Activated CD4-positive, alpha-beta memory T cell treated with anti-CD3 and anti-CD28 coated beads for 36 hours (primary cell): ENCODE measurements around the gene RPL18A. TPM values are rescaled to one million over a fixed set of nuclear protein-coding genes. Genes with fewer than 3 reads are reported as not detected.
A peak's percentile ranks its signal among the peaks of the same experiment; 100 is the strongest.
"Not testable (repeated sequence)": the region's sequence is repeated elsewhere in the genome, so short reads cannot be mapped to it uniquely, and the experiment has no call there.

Experiments
- CTCF ChIA-PET: fragments of 350-600 bp; sonication (Branson Sonifier 250); formaldehyde crosslinking; loops from one replicate; lab custom pipeline; 2021; ENCODE audit warnings: antibody characterized with exemption, inconsistent platforms; lab: Charles Lee
- POLR2A ChIA-PET: fragments of 350-600 bp; sonication (Branson Sonifier 250); formaldehyde crosslinking; loops from one replicate; lab custom pipeline; 2021; ENCODE audit warnings: antibody characterized with exemption; lab: Charles Lee
- DNase-seq: peaks from one replicate; pipeline ENCODE4 v3.0.0-alpha.2; 2020
- H3K27ac Mint-ChIP-seq: one replicate; pipeline ENCODE4 v1.8.0; 2021; ENCODE audit warnings: mixed read lengths
- H3K27me3 Mint-ChIP-seq: one replicate; pipeline ENCODE4 v1.8.0; 2021; ENCODE audit warnings: mixed read lengths
- H3K36me3 Mint-ChIP-seq: one replicate; pipeline ENCODE4 v1.8.0; 2021; ENCODE audit warnings: mixed read lengths
- H3K4me1 Mint-ChIP-seq: one replicate; pipeline ENCODE4 v1.8.0; 2021; ENCODE audit warnings: low read depth, mixed read lengths
- H3K4me3 Mint-ChIP-seq: one replicate; pipeline ENCODE4 v1.8.0; 2021; ENCODE audit warnings: mild to moderate bottlenecking, mixed read lengths
- H3K9me3 Mint-ChIP-seq: one replicate; pipeline ENCODE4 v1.8.0; 2021; ENCODE audit warnings: mixed read lengths
- intact Hi-C: fragments of 100-400 bp; cut with micrococcal nuclease; formaldehyde crosslinking; loops from one replicate; pipeline ENCODE4 v1.15.1; 2023
- total RNA-seq, 2 experiments: library from RNA; stranded (reverse); gene quantifications; one replicate each; pipeline ENCODE4 v1.2.3, GENCODE V29; 2021

RPL18A gene
- total RNA-seq, 2 experiments from 2014 or later: 3,104 to 3,138 TPM

GRCh38 chr19:17871878-17872250 is 12.2 kb downstream of the RPL18A start, which contains the start of gene SLC5A5:
SLC5A5 (plus strand) TSS chr19:17871945; CDS start chr19:17872320, 375 bp downstream.
- Mint-ChIP-seq H3K36me3 (no peaks in the 10 kb centered on the region), H3K4me1 (peaks cover 17% of the 10 kb centered on the region), H3K27ac (no peak within 1 kb of the TSS), H3K27me3 (no peaks in the 10 kb centered on the region), H3K9me3 (no peaks in the 10 kb centered on the region), H3K4me3 (peak within 1 kb of the TSS; percentile 81)
- intact Hi-C loops: loop anchor here (1.0 to 2.0 kb wide), 3 partner anchors 13 to 129 kb away; partner anchors contain the start of gene RPL18A
- ChIA-PET POLR2A (interaction anchor here (1.3 to 3.7 kb wide), 4 partner anchors 9 to 61 kb away, joined by 6 to 40 read pairs (median 10); partner anchors contain the start of genes CCDC124, JAK3 and RPL18A), CTCF (interaction anchor here (1.0 to 4.9 kb wide), 6 partner anchors 12 to 165 kb away, joined by 3 to 42 read pairs (median 12); partner anchors contain the start of genes CCDC124 and RPL18A)
- DNase-seq: peak; percentile 45

GRCh38 chr19:17872251-17873001 is 12.7 kb downstream of the RPL18A start:
- Mint-ChIP-seq H3K4me3 (peak overlapping the region; percentile 81), H3K36me3 (no peaks in the 10 kb centered on the region), H3K9me3 (no peaks in the 10 kb centered on the region), H3K4me1 (peaks cover 17% of the 10 kb centered on the region), H3K27ac (peak overlapping the region; percentile 8), H3K27me3 (no peaks in the 10 kb centered on the region)
- ChIA-PET CTCF (interaction anchor here (1.0 to 4.9 kb wide), 6 partner anchors 12 to 166 kb away, joined by 3 to 42 read pairs (median 12); partner anchors contain the start of genes CCDC124 and RPL18A), POLR2A (interaction anchor here (1.3 to 3.7 kb wide), 4 partner anchors 9 to 60 kb away, joined by 6 to 40 read pairs (median 10); partner anchors contain the start of genes CCDC124, JAK3 and RPL18A)
- DNase-seq: peak; percentile 84
- intact Hi-C loops: loop anchor here (1.0 to 2.0 kb wide), 3 partner anchors 13 to 128 kb away; partner anchors contain the start of gene RPL18A

GRCh38 chr19:17873786-17874757 is 14.4 kb downstream of the RPL18A start:
- Mint-ChIP-seq H3K4me3 (peak overlapping the region; percentile 81), H3K27me3 (no peaks in the 10 kb centered on the region), H3K4me1 (peaks cover 17% of the 10 kb centered on the region), H3K9me3 (no peaks in the 10 kb centered on the region), H3K27ac (no peak overlapping the region), H3K36me3 (no peaks in the 10 kb centered on the region)
- POLR2A ChIA-PET: interaction anchor here (3.7 kb wide), 1 partner anchor 13 kb away, joined by 40 read pairs; the partner anchor contains the start of gene RPL18A
- DNase-seq: peak; percentile 84
- CTCF ChIA-PET: interaction anchor here (0.7 to 3.8 kb wide), 3 partner anchors 14 to 1783 kb away, joined by 4 to 34 read pairs (median 4); partner anchors contain the start of genes CCDC124 and RPL18A
- intact Hi-C loops: loop anchor here (2.0 kb wide), 1 partner anchor 127 kb away; no protein-coding TSS in a partner anchor

GRCh38 chr19:17874758-17875135 is 15.0 kb downstream of the RPL18A start:
- Mint-ChIP-seq H3K4me1 (peaks cover 17% of the 10 kb centered on the region), H3K36me3 (no peaks in the 10 kb centered on the region), H3K27me3 (no peaks in the 10 kb centered on the region), H3K9me3 (no peaks in the 10 kb centered on the region), H3K27ac (no peak overlapping the region), H3K4me3 (peak overlapping the region; percentile 81)
- intact Hi-C loops: no loop called here
- POLR2A ChIA-PET: no interaction called here
- CTCF ChIA-PET: interaction anchor here (1.0 kb wide), 1 partner anchor 58 kb away, joined by 4 read pairs; the partner anchor contains the start of gene CCDC124
- DNase-seq: no peak

GRCh38 chr19:17877696-17878095 is 18.0 kb downstream of the RPL18A start:
- ChIA-PET POLR2A (no interaction called here), CTCF (interaction anchor here (0.8 to 2.3 kb wide), 2 partner anchors 18 to 55 kb away, joined by 3 to 6 read pairs; partner anchors contain the start of genes CCDC124 and RPL18A)
- DNase-seq: no peak
- no peaks in the 10 kb centered on the region for H3K36me3 Mint-ChIP-seq
- H3K4me3 Mint-ChIP-seq: no peak overlapping the region
- no peaks in the 10 kb centered on the region for H3K9me3 Mint-ChIP-seq
- intact Hi-C loops: no loop called here
- no peak overlapping the region for H3K27ac Mint-ChIP-seq
- H3K4me1 Mint-ChIP-seq: peaks cover 8% of the 10 kb centered on the region
- no peaks in the 10 kb centered on the region for H3K27me3 Mint-ChIP-seq

- intact Hi-C loops: no loop called here
- H3K27ac Mint-ChIP-seq: no peak overlapping the region
- no peak for DNase-seq
- H3K4me3 Mint-ChIP-seq: no peak overlapping the region
- no peaks in the 10 kb centered on the region for H3K36me3 Mint-ChIP-seq
- no peaks in the 10 kb centered on the region for H3K9me3 Mint-ChIP-seq
- no peaks in the 10 kb centered on the region for H3K4me1 Mint-ChIP-seq
- ChIA-PET CTCF (no interaction called here), POLR2A (no interaction called here)
- H3K27me3 Mint-ChIP-seq: no peaks in the 10 kb centered on the region
Measured at GRCh38 chr19:17879466-17879865, 19.8 kb downstream of the RPL18A start.

GRCh38 chr19:17881701-17882100 is 22.0 kb downstream of the RPL18A start:
- ChIA-PET POLR2A (no interaction called here), CTCF (no interaction called here)
- H3K27me3 Mint-ChIP-seq: no peaks in the 10 kb centered on the region
- no peaks in the 10 kb centered on the region for H3K36me3 Mint-ChIP-seq
- no peak for DNase-seq
- no peak overlapping the region for H3K4me3 Mint-ChIP-seq
- intact Hi-C loops: no loop called here
- no peak overlapping the region for H3K27ac Mint-ChIP-seq
- H3K9me3 Mint-ChIP-seq: no peaks in the 10 kb centered on the region
- H3K4me1 Mint-ChIP-seq: no peaks in the 10 kb centered on the region

GRCh38 chr19:17883627-17884410 is 24.1 kb downstream of the RPL18A start:
- H3K27ac Mint-ChIP-seq: no peak overlapping the region
- H3K4me3 Mint-ChIP-seq: no peak overlapping the region
- no peak for DNase-seq
- CTCF ChIA-PET: no interaction called here
- no peaks in the 10 kb centered on the region for H3K36me3 Mint-ChIP-seq
- intact Hi-C loops: no loop called here
- H3K9me3 Mint-ChIP-seq: no peaks in the 10 kb centered on the region
- POLR2A ChIA-PET: no interaction called here
- H3K27me3 Mint-ChIP-seq: no peaks in the 10 kb centered on the region
- H3K4me1 Mint-ChIP-seq: no peaks in the 10 kb centered on the region

- ChIA-PET CTCF (no interaction called here), POLR2A (no interaction called here)
- Mint-ChIP-seq H3K27me3 (no peaks in the 10 kb centered on the region), H3K4me3 (no peak overlapping the region), H3K4me1 (no peaks in the 10 kb centered on the region), H3K27ac (no peak overlapping the region), H3K9me3 (no peaks in the 10 kb centered on the region), H3K36me3 (no peaks in the 10 kb centered on the region)
- no peak for DNase-seq
- intact Hi-C loops: no loop called here
Measured at GRCh38 chr19:17886515-17886914, 26.8 kb downstream of the RPL18A start.

GRCh38 chr19:17887221-17887620 is 27.5 kb downstream of the RPL18A start:
- H3K27ac Mint-ChIP-seq, H3K9me3 Mint-ChIP-seq, POLR2A ChIA-PET, intact Hi-C loops, H3K36me3 Mint-ChIP-seq, H3K27me3 Mint-ChIP-seq, H3K4me1 Mint-ChIP-seq, CTCF ChIA-PET, H3K4me3 Mint-ChIP-seq, DNase-seq: not testable (repeated sequence)

GRCh38 chr19:17888260-17888659 is 28.6 kb downstream of the RPL18A start:
- no peaks in the 10 kb centered on the region for H3K27me3 Mint-ChIP-seq
- CTCF ChIA-PET: interaction anchor here (1.5 kb wide), 1 partner anchor 58 kb away, joined by 4 read pairs; no protein-coding TSS in a partner anchor
- POLR2A ChIA-PET: no interaction called here
- no peak overlapping the region for H3K4me3 Mint-ChIP-seq
- no peak for DNase-seq
- H3K36me3 Mint-ChIP-seq: no peaks in the 10 kb centered on the region
- no peak overlapping the region for H3K27ac Mint-ChIP-seq
- H3K4me1 Mint-ChIP-seq: no peaks in the 10 kb centered on the region
- H3K9me3 Mint-ChIP-seq: no peaks in the 10 kb centered on the region
- intact Hi-C loops: no loop called here
